ENCODE data around the gene GSTM4. TPM values are rescaled to one million over a fixed set of nuclear protein-coding genes. Genes with fewer than 3 reads are reported as not detected.
"Not testable (repeated sequence)": the region's sequence is repeated elsewhere in the genome, so short reads cannot be mapped to it uniquely, and the experiment has no call there.

Gene GSTM4
- total RNA-seq, 1 donor from 2014 or later = 42.2 TPM

- H3K9me3 Mint-ChIP-seq = no peaks in the 10 kb centered on the region
- H3K27ac Mint-ChIP-seq = no peak overlapping the region
- DNase-seq (ENCODE audit: extremely low spot score, unreplicated experiment) = no peak
These were observed 4.2 kb downstream of the GSTM4 start for GRCh38 chr1:109659997-109660690.

GRCh38 chr1:109660691-109661026, 4.8 kb downstream of the GSTM4 start:
- DNase-seq (ENCODE audit: extremely low spot score, unreplicated experiment); H3K4me3 Mint-ChIP-seq; H3K27me3 Mint-ChIP-seq; H3K36me3 Mint-ChIP-seq; H3K9me3 Mint-ChIP-seq; H3K27ac Mint-ChIP-seq: not testable (repeated sequence)
- H3K4me1 Mint-ChIP-seq (ENCODE audit: unreplicated experiment) = peaks cover 20% of the 10 kb centered on the region

More at GRCh38 chr1:109659997-109660690, 4.2 kb downstream of the GSTM4 start:
- Mint-ChIP-seq H3K36me3 (no peaks in the 10 kb centered on the region), H3K4me1 (ENCODE audit: unreplicated experiment) (peaks cover 21% of the 10 kb centered on the region), H3K27me3 (no peaks in the 10 kb centered on the region), H3K4me3 (no peak overlapping the region)
- TF ChIP-seq, protein P1, sequence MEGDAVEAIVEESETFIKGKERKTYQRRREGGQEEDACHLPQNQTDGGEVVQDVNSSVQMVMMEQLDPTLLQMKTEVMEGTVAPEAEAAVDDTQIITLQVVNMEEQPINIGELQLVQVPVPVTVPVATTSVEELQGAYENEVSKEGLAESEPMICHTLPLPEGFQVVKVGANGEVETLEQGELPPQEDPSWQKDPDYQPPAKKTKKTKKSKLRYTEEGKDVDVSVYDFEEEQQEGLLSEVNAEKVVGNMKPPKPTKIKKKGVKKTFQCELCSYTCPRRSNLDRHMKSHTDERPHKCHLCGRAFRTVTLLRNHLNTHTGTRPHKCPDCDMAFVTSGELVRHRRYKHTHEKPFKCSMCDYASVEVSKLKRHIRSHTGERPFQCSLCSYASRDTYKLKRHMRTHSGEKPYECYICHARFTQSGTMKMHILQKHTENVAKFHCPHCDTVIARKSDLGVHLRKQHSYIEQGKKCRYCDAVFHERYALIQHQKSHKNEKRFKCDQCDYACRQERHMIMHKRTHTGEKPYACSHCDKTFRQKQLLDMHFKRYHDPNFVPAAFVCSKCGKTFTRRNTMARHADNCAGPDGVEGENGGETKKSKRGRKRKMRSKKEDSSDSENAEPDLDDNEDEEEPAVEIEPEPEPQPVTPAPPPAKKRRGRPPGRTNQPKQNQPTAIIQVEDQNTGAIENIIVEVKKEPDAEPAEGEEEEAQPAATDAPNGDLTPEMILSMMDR (conservative IDR thresholded peaks at IDR 0.05) = no peak

DNA sequence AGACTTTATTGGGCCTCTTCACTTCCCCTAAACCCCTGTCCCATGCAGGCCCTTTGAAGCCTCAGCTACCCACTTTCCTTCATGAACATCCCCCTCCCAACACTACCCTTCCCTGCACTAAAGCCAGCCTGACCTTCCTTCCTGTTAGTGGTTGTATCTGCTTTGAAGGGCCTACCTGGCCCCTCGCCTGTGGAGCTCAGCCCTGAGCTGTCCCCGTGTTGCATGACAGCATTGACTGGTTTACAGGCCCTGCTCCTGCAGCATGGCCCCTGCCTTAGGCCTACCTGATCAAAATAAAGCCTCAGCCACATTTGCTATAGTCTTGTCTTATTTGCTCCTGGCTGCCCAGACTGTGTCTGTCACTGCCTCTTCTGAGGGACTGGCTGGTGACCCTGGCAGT, 5.5 kb downstream of the GSTM4 start:
- TF ChIP-seq, protein P1 (conservative IDR thresholded peaks at IDR 0.05) = no peak
- Mint-ChIP-seq H3K36me3 (no peaks in the 10 kb centered on the region), H3K4me1 (ENCODE audit: unreplicated experiment) (peaks cover 16% of the 10 kb centered on the region), H3K27me3 (no peaks in the 10 kb centered on the region), H3K27ac (no peak overlapping the region), H3K4me3 (no peak overlapping the region), H3K9me3 (no peaks in the 10 kb centered on the region)
- DNase-seq (ENCODE audit: extremely low spot score, unreplicated experiment) = no peak

DNA sequence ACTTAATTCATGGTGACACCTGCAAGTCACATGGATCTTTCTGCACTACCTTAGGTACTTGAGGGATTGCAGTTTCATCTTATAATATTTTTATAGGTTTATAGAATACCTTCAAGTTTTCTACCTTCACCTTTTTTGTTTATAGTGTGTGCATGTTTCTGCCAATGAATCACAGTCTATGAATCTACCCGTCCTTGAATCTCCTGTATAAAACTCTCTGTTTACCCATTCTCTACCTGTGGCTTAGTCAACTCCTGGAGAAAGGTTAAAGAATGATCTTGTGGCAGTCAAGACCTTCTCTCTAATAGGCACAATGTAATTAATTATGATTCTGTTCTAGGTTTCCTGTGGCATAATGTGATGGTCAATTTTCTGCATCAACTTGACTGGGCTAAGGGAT, 8.8 kb downstream of the GSTM4 start:
- Mint-ChIP-seq H3K27ac (no peak overlapping the region), H3K27me3 (no peaks in the 10 kb centered on the region), H3K9me3 (no peaks in the 10 kb centered on the region), H3K4me3 (no peak overlapping the region), H3K36me3 (peaks cover 7% of the 10 kb centered on the region), H3K4me1 (ENCODE audit: unreplicated experiment) (peaks cover 15% of the 10 kb centered on the region)
- TF ChIP-seq, protein P1 (conservative IDR thresholded peaks at IDR 0.05) = no peak
- no peak for DNase-seq (ENCODE audit: extremely low spot score, unreplicated experiment)

DNA sequence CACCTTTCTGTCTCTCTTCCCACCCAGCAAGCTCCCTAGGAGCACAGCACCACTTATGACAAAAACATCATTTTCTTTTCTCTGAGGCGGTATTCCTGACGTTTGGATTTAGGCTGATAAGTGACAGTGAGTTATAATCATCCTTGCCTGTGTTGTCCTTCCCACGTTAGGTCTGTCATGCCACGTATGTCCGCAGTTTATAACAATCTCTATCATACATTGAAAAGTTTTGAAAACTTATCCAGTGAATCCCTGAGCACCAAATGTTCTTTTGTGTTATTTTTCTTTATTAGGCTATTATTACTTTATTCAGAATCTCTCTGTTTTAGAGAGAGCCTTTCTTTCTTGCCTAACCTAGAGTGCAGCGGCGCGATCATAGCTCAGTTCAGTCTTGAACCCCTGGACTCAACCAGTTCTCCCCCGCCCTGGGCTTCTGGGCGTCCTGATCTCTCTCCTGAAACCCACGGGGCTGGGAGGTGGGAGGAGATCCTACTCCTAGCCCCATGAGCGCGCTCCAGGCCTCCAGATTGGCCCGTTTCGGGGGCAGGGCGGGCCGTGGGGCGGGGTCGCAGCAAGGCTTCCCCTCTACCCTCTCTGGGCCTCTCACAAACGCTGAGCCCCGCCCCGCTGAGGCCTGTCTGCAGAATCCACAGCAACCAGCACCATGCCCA, 11.7 kb downstream of the GSTM4 start, which contains the start of gene GSTM2:
Gene GSTM2, plus strand, starts transcription at position 606 of the 671 bp plus-strand sequence. Its CDS starts 59 bp downstream, at position 665.
- Mint-ChIP-seq H3K36me3 (peaks cover 15% of the 10 kb centered on the region), H3K4me1 (ENCODE audit: unreplicated experiment) (peaks cover 12% of the 10 kb centered on the region), H3K27ac (peak within 1 kb of the TSS; percentile 38), H3K4me3 (peak within 1 kb of the TSS; percentile 87), H3K27me3 (no peaks in the 10 kb centered on the region), H3K9me3 (no peaks in the 10 kb centered on the region)
- DNase-seq (ENCODE audit: extremely low spot score, unreplicated experiment) = peak; percentile 91
- TF ChIP-seq, protein P1 (conservative IDR thresholded peaks at IDR 0.05) = no peak

- peaks cover 15% of the 10 kb centered on the region for H3K36me3 Mint-ChIP-seq
- peak overlapping the region; percentile 87 for H3K4me3 Mint-ChIP-seq
- no peak for DNase-seq (ENCODE audit: extremely low spot score, unreplicated experiment)
- no peaks in the 10 kb centered on the region for H3K9me3 Mint-ChIP-seq
- peak overlapping the region; percentile 38 for H3K27ac Mint-ChIP-seq
- TF ChIP-seq, protein P1 (conservative IDR thresholded peaks at IDR 0.05) = no peak
- peaks cover 12% of the 10 kb centered on the region for H3K4me1 Mint-ChIP-seq (ENCODE audit: unreplicated experiment)
- no peaks in the 10 kb centered on the region for H3K27me3 Mint-ChIP-seq
These were observed 12.3 kb downstream of the GSTM4 start for GRCh38 chr1:109668123-109668775.

Data from type B pancreatic cell (in vitro differentiated cells).